ENCODE data around the gene IQCE.
A peak's percentile ranks its signal among the peaks of the same experiment; 100 is the strongest.
"Not testable (repeated sequence)": the region's sequence is repeated elsewhere in the genome, so short reads cannot be mapped to it uniquely, and the experiment has no call there.

IQCE gene

DNA sequence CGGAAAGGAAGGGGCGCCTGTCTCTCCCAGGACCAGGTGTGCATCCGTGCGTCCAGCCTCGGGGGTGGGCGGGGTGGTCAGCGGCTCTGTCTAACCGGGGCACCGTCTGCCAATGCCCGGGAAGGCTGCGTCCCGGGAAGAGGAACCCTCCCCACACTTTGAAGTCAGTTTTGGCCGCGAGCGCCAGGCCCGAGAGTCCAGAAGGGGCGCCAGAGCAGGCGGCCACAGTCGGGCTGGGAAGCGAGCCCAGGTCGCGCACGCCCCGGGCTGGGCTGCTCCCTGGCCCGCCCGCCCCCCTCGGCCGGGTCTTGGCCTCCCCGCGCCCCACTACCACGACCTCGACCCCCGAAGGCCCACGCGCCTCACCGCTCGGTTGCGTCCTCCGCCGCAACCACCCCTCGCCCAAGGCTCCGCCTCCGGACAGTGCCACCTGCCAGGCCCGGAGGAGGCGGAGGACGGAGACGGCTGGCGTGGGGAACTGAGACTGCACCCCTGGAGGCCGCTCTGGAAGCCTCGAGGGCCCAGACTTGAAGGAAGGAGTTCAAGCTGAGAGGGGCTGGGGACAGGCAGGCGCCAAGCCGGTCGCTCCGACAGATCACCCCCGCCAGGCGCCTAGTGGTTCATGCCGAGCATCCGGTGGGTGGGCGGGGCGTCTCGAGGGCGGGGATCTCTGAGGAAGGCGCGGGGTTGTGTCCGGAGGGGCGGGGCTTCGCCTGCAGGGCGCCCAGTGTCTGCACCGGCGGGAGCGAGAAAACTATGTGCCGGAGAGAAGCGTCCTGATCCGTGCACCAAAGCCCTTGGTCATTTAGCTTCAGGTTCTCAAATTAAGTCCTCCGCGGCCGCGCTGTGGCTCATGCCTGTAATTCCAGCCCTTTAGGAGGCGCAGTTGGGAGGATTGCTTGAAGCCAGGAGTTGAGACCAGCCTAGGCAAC lies 3.4 kb upstream of the IQCE start, which contains the start of gene BRAT1:
Gene BRAT1 (minus strand): TSS at position 404 of the 932 bp plus-strand sequence. CDS start 1,093 bp downstream, outside the sequence.
- DNase-seq, result peak; percentile 99

DNA sequence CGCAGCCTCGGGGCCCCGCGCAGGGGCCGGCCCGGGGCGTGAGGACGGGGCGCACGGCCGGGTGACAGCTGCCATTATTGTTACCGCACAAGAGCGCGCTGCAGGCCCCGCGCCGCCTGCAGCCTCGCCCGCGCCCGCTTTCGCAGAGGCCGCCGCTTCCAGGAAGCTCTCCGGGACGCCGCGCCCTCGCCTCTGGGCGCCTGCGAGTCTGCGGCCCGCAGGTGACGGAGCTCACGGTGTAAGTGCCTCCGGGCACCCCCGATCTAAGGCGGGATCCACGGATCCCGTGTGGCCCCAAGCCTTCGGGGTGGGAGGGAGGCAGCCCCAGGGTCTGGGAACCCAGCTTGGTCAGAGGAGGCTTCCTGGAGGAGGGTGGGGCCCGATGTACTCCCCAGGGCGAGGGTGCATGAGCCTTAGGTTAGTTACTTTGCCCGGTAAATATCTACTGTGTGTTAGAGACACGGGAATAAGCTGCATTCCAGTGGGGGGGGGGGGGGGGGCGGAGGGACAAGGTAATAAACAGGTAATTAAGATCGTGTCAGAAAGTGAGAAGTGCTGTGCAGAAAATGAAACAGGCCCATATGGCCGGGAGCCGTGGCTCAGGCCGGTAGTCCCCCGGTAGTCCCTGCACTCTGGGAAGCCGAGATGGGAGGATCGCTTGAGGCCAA lies 638 bp downstream of the IQCE start:
- no peak for DNase-seq

DNA sequence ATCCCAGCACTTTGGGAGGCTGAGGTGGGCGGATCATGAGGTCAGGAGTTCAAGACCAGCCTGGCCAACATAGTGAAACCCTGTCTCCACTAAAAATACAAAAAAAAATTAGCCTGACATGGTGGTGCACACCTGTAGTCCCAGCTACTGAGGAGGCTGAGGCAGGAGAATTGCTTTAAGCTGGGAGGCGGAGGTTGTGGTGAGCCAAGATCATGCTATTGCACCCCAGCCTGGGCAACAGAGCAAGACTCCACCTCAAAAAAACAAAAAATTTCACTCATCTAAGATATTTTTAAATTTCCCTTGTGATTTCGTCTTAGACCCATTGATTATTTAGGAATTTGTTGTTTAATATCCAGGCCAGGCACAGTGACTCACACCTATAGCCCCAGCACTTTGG lies 5.2 kb downstream of the IQCE start:
- DNase-seq, result not testable (repeated sequence)

DNA sequence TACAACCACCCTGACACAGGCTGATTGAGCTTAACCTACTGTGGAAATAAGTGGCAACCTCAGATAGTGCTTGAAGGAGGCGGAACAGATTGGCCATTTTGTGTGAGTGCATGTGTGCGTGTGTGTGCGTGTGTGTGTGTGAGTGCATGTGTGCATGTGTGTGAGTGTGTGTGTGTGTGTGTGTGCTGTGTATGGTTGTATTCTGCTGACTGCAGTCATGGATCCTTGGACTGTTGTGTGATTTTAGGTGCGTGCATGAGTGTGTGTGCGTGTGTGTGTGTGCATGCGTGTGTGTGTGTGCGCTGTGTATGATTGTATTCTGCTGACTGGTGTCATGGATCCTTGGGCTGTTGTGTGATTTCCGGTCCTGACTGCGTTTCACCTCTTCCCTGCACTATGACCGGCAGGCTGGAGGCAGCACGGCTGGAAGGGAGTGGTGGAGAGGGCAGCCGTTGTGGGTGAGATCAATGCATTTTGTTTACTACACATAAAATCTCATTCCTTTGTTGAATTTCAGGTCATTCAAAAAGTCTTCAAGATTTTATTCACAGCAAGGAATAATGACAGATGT lies 6.3 kb downstream of the IQCE start:
- peak; percentile 25 for DNase-seq

DNA sequence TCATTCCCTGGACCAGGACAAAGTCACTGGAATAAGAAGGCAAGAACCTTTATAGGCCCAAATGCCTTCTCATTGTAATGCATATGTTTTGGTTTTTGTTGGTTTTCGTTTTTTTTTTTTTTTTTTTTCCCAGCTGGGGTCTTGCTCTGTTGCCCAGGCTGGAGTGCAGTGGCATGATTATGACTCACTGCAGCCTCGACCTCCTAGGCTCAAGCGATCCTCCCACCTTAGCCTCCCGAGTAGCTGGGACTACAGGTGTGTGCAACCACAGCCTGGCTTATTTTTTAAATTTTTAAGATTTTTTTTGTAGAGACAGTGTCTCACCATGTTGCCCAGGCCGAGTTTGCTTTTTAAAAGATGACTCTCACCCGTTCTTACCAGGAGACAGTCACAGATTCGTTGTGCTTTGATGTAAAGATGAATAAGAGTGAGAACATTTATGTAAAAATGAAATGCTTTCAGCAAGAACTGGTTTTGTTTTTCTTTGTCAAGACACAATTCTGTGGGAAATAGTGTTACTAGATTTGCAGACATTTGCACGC lies 7.6 kb downstream of the IQCE start:
- no peak for DNase-seq

DNA sequence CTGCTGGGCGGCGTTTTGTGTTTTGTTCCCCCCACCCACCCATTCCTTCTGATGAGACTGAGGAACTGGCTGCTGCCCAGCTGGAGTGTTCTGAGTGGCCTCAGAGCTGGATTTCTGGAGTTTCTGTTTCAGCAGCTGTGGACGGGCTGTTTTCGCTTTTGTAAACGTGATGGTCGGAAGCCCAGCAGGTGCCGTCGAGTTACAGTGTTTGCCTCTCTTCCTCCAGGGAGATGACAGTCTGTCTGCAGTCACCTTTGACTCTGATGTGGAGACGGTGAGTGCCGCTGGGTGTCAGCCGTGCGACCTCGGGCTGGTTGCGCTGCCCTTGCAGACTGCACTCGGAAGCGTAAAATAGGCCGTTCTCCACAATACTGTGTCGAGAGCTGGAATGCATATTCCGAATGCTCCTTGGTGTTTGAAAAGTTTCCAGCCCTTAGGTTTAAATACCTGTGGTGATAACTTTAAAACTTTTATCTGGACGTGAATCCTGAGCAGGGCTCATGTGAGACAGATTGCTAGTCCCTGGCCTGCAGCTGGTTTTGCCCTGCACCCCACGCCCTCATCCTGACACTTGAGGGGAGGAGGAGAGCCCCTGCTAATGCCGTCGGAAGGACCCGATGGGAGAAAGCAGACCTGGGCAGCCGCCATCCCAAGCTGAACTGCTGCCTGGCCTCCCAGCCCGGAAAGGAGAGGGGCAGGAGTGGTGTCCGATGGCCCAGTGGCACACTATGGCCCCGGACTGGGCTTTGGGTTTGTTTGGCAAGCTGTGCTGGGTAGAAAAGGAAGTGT lies 8.3 kb downstream of the IQCE start:
- DNase-seq, result no peak

DNA sequence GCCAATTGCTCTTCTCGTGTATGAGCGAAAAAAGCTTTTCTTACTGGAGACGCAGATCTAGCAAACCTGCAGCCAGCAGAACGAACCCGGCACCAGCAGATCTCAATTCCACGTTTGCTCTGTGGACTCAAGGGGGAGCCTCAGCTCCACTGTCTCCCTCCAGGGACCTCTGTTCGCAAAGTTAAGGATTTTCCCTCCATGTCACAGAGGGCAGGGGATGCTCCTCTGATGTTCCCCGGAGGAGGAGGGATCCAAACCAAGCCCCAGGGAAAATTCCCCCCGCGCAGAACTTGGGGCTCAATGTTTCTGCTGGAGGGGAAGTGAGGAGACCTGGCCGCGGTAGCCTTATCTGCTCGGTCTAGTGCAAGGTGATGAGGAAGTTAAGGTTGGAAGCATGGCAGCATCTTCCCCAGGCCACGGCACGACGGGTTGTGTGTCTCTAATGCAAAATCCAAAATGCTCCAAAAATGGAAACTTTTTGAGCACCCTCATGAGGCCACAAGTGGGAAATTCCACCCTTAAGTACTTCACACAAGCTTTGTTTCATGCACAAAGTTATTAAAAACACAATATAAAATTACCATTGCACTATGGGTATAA lies 9.0 kb downstream of the IQCE start:
- peak; percentile 70 for DNase-seq

DNA sequence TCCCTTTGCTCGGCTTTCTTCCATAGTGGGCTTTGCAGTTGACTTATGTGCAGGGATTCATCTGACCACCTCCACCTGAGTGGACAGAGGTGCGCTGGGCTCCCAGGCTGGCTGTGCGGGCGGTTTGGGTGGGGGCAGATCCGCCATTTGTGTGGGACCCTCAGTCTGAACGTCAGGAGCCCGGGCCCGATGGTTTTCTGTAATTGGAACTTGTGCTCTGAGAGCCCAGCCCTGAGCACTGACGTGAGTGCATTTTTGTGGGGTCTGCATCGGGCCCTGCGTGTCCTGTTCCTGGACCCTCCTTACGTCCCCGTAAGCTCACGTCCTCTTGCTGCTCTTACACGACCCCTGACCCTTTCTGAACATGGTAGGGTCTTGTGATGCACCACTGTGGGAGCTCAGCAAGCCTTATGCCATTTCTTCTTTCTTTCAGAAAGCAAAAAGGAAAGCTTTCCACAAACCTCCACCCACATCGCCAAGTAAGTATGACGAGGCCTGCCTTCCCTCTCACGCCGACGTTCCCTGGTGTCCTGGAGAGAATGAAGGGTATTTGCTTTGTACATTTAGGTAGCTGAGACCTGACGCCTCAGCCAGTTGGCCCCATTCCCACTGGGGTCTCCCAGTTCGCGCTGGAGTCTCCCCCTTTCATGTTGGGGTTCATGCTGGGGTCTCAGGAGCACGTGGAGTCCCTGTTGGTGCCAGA lies 9.9 kb downstream of the IQCE start:
- no peak for DNase-seq

DNA sequence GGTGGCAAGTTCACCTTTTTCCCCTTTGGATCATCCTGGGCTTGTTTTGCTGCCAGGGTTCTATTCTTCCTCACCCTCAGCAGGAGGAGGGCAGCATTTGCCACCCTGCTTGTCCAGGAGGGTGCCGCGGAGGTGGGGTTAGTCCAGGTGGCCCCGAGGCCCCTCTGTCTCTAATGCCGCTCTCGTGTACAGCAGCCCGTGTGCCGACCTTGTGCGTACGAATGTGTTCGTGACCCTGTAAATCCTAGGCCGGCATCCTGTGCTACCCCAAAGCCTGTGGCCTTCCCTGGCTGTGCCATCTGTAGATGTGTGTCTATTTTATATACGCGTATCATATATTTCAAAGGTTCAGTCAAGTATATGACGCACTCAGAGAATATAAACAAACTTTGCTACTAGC lies 10.6 kb downstream of the IQCE start:
- no peak for DNase-seq

DNA sequence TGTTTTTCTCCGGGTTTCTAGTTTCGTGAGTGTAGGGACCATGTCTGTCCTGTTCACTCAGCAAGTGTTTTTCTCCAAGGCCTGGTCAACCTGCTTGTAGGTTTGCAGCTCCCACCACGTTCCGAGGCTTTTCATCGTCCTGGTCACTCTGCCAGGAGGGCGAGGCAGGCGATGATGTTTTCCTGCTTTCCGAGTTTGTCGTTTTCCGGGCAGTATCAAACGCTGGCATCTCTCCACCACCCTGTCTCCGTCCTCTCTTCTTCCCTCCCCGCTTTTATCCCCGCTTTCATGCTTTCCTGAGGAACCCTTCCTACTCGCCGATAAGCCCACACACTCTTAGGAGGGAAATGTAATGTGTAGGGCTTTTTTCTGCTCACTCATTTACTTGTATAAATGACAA lies 11.2 kb downstream of the IQCE start:
- DNase-seq, result no peak

DNA sequence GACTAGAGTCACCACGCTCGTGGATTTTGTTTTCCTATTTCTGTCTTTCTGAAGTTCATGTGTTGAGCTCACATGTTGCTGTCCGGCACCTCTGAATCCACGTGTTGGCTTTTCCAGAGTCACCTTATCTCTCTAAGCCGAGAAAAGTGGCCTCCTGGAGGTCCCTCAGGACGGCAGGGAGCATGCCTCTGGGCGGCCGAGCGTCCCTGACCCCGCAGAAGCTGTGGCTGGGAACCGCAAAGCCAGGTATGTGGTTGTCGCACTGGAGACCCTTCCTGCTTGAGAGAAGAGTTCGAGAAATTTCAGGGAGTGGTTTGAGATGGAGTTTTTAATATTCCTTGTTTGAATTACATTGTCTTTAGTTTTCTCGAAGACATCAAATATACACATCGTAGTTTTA lies 12.6 kb downstream of the IQCE start:
- DNase-seq, result peak; percentile 52

DNA sequence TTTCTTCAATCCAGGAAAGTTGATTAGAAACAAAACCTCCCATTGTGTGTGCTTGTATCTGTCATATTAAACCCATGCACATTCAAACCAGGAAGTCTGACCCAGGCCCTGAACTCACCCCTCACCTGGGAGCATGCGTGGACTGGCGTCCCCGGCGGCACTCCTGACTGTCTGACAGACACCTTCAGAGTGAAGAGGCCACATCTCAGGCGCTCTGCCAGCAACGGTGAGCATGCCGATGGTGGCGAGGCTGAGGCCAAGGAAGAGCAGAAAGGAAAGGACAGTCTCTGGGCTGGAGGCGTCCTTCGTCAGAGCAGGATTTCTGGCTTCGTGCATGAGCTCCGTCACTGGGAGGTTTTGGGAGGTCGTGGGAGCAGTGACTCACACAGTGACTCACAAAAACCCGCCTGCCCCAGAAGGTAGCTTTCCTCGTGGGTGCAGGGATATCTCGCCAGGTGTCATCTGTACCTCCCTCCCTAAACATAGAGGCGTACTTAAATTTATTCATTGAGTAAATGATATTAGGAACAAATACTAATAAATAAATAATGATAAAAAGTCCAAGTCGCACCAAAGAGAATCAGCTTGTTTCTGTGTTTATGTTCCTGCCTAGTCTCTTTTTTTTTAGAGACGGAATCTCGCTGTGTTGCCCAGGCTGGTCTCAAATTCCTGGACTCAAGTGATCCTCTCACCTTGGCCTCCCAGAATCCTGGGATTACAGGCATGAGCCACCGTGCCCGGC lies 13.5 kb downstream of the IQCE start:
- peak; percentile 83 for DNase-seq

DNA sequence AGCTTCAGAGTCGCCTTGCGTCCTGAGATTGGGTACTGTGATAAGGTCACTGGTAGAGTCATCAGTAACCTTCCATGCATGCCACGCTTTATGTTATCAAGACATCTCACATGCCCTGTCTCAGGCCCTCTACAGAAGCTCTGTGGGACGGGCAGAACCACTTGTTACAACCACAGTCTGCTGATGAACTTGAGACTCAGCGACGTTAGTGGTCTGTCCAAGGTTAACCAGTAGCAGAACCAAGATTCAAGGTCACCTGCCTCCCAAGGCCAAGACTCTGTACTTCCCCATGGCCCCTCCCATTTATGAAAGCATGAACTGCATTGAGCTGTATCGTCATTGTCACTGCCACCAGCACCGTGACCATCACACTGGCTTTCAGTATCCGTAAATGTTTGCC lies 15.0 kb downstream of the IQCE start:
- DNase-seq, result peak; percentile 15

DNA sequence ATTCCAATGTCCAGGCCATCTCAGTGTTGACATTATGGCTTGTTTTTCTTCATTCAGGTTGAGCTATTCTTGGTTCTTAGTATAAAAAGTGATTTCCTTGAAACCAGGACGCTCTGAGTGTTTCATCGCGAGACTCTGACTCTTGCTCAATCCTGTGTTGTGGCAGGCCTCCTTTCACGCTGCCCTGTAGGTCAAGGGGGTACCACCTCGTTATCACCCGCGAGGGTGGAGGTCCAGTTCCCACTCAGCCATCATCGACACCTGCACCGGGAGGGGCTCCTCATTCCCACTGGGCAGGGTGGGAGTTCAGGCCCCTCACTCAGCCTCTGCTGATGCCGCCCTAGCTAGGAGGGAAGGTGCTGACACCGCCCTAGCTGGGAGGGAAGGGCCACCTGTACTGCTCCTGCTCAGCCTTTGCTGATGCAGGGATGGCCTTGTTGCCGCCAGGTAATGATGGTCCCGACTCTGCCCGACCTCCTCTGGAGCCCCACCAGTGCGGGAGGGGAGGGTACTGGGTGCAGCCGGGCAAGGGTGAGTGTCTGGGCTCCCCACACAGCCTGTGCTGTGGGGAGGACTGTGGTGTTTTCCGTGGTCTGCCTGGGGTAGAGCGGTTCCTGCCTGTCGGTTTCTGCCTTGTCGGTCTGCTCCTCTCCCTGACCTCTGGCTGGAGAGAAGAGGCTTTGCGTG lies 16.4 kb downstream of the IQCE start:
- peak; percentile 33 for DNase-seq

DNA sequence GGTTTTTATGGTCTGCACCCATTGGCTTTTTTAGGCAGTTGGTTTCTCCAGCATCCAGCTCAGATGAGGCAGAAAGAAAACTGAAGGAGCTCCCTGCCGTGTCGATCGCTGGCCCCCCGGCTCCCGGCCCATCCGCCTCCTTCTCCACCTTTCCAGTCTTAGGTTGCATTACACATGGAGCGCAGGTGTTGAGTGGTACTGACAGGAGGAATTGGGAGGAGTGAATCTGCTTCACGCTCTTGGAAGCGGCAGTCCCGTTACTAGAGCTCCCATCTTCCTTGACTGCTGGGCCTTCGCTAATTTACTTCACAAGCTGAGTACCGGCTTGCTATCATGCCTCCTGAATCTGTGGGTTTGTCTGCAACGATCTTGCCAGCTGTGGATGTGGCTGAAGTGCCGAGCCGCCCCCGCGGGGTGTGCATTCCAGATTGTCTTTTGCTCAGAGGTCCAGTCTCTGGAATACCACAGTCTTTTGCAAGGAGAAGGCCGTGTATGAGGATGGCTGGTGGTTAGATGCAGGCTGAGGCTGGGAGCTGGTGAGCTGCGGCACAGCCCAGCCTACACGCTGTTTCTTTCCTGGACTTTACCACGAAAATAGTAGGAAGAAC lies 17.1 kb downstream of the IQCE start:
- DNase-seq, result no peak

DNA sequence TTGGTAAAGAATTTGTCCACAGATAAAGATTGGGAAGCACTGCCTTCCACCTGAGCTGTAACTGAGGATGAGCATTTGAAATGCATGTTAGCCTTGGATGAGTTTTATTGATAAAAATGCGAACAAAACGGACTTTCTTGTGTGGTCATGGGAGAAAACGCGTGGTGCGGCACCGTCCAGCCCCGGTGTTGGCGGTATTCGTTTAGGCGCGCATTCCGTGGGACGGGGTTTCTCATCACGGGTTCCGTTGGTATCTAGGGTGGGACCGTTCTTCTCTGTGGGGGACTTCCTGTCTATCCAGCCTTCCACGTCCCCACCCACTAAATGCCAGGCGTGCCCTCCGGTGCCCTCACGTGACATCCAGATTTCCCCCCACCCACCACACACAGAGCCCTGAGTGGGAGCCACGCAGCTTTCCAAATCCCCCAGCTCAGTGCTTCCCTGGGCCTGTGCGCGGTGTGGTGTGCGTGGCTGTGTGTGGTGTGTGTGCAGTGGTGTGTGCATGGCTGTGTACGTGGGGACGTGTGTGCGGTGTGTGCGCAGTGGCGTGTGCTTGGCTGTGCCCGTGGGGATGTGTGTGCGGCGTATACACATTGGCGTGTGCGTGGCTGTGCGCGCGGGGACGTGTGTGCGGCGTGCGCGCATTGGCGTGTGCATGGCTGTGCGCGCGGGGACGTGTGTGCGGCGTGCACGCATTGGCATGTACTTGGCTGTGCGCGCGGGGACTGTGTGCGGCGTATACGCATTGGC lies 18.1 kb downstream of the IQCE start:
- no peak for DNase-seq

DNA sequence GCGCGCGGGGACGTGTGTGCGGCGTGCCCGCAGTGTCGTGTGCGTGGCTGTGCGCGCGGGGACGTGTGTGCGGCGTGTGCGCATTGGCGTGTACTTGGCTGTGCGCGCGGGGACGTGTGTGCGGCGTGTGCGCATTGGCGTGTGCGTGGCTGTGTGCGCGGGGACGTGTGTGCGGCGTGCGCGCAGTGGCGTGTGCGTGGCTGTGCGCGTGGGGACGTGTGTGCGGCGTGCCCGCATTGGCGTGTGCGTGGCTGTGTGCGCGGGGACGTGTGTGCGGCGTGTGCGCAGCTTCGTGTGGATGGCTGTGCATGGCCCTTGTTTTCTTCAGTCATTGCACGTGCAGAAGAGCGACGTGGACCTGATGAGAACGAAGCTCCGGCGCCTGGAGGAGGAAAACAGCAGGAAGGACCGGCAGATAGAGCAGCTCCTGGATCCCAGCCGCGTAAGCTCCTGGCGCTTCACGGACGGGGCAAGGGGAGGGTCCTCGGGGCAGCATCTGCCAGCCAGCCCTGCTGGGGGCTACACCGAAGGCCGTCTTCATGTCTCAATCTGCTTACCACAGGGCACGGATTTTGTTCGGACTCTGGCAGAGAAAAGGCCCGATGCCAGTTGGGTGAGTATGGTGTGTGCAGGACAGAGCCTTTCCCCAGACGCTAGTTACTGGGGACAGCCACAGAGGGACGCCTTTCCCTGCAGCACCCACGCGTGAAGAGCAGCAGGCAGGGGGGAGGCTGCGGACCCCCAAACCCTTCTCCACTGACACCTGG lies 19.3 kb downstream of the IQCE start:
- no peak for DNase-seq

DNA sequence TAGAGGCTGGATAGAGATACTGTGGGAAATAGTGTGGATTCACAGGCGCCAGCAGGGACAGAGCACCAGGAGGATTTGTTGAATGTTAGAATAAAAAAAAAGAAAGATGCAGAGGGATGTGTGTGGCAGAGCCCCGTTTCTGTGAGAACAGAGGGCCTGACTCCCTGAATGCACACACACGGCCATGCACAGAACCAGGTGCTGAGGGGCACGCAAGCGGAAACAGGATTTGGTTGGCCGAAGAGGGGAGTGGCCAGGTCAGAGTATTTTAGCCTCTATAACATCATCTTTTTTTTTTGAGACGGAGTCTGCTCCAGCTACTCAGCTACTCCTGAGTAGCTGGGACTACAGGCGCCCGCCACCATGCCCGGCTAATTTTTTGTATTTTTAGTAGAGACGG lies 21.9 kb downstream of the IQCE start:
- no peak for DNase-seq
